Esophagus squamous epithelium (tissue), 5 donors: Measurements from ENCODE around the gene NEFH. TPM values are rescaled to one million over a fixed set of nuclear protein-coding genes. Genes with fewer than 3 reads are reported as not detected.

Experiments
- DNase-seq: peaks from one replicate; lab custom pipeline; 2025; lab: John Stamatoyannopoulos, UW
- H3K27ac ChIP-seq, 4 donors: fragments of 200-600 bp; sonication (generic); one replicate each; pipeline ENCODE4 v1.5.1; 2016 to 2019; ENCODE audit warnings: mild to moderate bottlenecking in 1 of 4
- H3K27me3 ChIP-seq, 4 donors: fragments of 200-600 bp; sonication (generic); 1 replicate in 3 of 4; 2 replicates in 1 of 4; pipeline versions ENCODE4 v1.5.1 to v1.6.0; 2017 to 2021; ENCODE audit warnings: antibody characterized with exemption in 1 of 4
- H3K36me3 ChIP-seq, 3 donors: fragments of 200-600 bp; sonication (generic); one replicate each; pipeline ENCODE4 v1.5.1; 2016 to 2019
- H3K4me1 ChIP-seq, 3 donors: fragments of 200-600 bp; sonication (generic); one replicate each; pipeline ENCODE4 v1.5.1; 2017 to 2019
- H3K4me3 ChIP-seq, 4 donors: fragments of 200-600 bp; sonication (generic); 1 replicate in 3 of 4; 2 replicates in 1 of 4; pipeline ENCODE4 v1.5.1; 2016 to 2019; ENCODE audit warnings: mild to moderate bottlenecking in 2 of 4, moderate library complexity in 1 of 4
- H3K9me3 ChIP-seq, 3 donors: fragments of 200-600 bp; sonication (generic); one replicate each; pipeline ENCODE4 v1.5.1; 2016 to 2019
- POLR2A ChIP-seq, 4 donors: fragments of 450-650 bp; IDR thresholded peaks; one replicate each; pipeline ENCODE4 v1.6.1; 2017; ENCODE audit warnings: antibody characterized with exemption in 4 of 4, mild to moderate bottlenecking in 4 of 4, moderate library complexity in 3 of 4
- WGBS, 2 donors: methylation state at CpG; one replicate each; pipeline ENCODE4 v1.1.5; 2018; 5-methylcytosine and 5-hydroxymethylcytosine counted together
- intact Hi-C: fragments of 100-400 bp; cut with DNase I; formaldehyde crosslinking; loops from one replicate; pipeline ENCODE4 v1.15.0; 2022
- total RNA-seq, 4 donors: library from RNA; depleted of rRNA; stranded (reverse); fragments of >200 nt; gene quantifications; one replicate each; pipeline ENCODE4 v1.1.0, GENCODE V29; 2016
- TF ChIP-seq, protein P1 (sequence below), 6 experiments: fragments of 450-650 bp in 4 of 6; fragments of 200-600 bp in 2 of 6; sonication (generic) in 2 of 6; IDR thresholded peaks; one replicate each; pipeline ENCODE4 v1.5.1; 2016 to 2019; ENCODE audit warnings: antibody characterized with exemption in 6 of 6, mild to moderate bottlenecking in 4 of 6, moderate library complexity in 4 of 6
- donor health status: DM: yes; HTN: yes; CAD: no.

NEFH gene
- total RNA-seq, 4 donors from 2014 or later = 0.44 to 0.95 TPM; not detected in 2

- WGBS, 2 donors = 56 to 60% methylated on average over 1 to 7 of the region's 8 CpGs
- intact Hi-C loops = no loop called here
- no peaks in the 10 kb centered on the region for H3K4me1 ChIP-seq
- H3K36me3 ChIP-seq = no peaks in the 10 kb centered on the region
- H3K4me3 ChIP-seq = no peak overlapping the region
- TF ChIP-seq, protein P1, sequence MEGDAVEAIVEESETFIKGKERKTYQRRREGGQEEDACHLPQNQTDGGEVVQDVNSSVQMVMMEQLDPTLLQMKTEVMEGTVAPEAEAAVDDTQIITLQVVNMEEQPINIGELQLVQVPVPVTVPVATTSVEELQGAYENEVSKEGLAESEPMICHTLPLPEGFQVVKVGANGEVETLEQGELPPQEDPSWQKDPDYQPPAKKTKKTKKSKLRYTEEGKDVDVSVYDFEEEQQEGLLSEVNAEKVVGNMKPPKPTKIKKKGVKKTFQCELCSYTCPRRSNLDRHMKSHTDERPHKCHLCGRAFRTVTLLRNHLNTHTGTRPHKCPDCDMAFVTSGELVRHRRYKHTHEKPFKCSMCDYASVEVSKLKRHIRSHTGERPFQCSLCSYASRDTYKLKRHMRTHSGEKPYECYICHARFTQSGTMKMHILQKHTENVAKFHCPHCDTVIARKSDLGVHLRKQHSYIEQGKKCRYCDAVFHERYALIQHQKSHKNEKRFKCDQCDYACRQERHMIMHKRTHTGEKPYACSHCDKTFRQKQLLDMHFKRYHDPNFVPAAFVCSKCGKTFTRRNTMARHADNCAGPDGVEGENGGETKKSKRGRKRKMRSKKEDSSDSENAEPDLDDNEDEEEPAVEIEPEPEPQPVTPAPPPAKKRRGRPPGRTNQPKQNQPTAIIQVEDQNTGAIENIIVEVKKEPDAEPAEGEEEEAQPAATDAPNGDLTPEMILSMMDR (IDR thresholded peaks at IDR 0.05) = no peak
- TF ChIP-seq POLR2A (IDR thresholded peaks at IDR 0.05) = no peak
- DNase-seq = no peak
- no peaks in the 10 kb centered on the region for H3K9me3 ChIP-seq
- H3K27me3 ChIP-seq = no peaks in the 10 kb centered on the region
- no peak overlapping the region for H3K27ac ChIP-seq
Observed at GRCh38 chr22:29454276-29454675, 25.7 kb upstream of the NEFH start.

DNA sequence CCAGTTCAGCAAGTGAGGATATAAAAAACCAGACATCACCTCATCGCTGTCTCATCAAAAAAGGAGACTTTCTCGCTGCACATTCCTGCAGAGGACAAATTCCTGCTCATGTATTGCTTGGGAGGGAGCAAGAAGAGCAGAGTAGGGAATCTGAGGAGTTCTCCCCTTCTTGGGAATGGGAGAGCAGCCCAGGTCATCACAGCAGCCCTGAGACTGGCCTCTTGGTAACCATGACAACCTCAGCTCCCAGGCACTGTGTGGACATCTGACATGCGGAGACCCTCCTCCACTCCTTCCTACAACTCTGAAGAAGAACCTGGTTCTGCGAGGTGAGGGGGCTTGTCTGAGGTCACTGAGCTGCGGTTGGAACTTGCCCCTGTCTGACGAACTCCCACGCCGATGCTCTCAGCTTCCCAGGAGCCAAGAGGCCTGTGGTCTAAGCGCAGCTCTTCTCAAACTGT lies 23.8 kb upstream of the NEFH start:
- Histone ChIP-seq H3K36me3 (no peaks in the 10 kb centered on the region), H3K27me3 (no peaks in the 10 kb centered on the region), H3K27ac (no peak overlapping the region), H3K9me3 (no peaks in the 10 kb centered on the region), H3K4me3 (no peak overlapping the region), H3K4me1 (no peaks in the 10 kb centered on the region)
- intact Hi-C loops = no loop called here
- no peak for DNase-seq
- TF ChIP-seq, protein P1 (IDR thresholded peaks at IDR 0.05) = no peak
- TF ChIP-seq POLR2A (IDR thresholded peaks at IDR 0.05) = no peak
- 83 to 84% methylated on average over 2 to 9 of the region's 9 CpGs for WGBS, 2 donors

DNA sequence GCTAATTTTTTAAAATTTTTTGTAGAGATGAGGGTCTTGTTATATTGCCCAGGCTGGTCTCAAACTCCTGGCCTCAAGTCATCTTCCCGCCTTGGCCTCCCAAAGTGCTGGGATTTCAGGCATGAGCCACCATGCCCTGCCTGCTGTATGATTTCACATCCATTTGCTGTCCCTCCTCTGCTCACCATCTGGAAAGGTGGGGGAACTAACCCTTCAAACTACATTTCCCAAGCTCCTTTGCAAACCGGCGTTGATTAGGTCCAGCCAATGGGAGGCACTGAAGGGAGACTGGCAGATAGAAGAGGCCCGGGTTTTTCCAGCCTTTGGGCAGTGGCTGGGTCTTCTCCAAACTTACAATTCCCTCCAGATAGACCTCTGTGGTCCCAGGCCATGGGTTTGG lies 22.3 kb upstream of the NEFH start:
- Histone ChIP-seq H3K27me3 (no peaks in the 10 kb centered on the region), H3K9me3 (no peaks in the 10 kb centered on the region), H3K27ac (no peak overlapping the region), H3K36me3 (no peaks in the 10 kb centered on the region), H3K4me1 (no peaks in the 10 kb centered on the region), H3K4me3 (no peak overlapping the region)
- DNase-seq = no peak
- TF ChIP-seq, protein P1 (IDR thresholded peaks at IDR 0.05) = no peak
- TF ChIP-seq POLR2A (IDR thresholded peaks at IDR 0.05) = no peak
- 50 to 89% methylated on average over 1 to 2 of the region's 4 CpGs for WGBS, 2 donors
- intact Hi-C loops = no loop called here

DNA sequence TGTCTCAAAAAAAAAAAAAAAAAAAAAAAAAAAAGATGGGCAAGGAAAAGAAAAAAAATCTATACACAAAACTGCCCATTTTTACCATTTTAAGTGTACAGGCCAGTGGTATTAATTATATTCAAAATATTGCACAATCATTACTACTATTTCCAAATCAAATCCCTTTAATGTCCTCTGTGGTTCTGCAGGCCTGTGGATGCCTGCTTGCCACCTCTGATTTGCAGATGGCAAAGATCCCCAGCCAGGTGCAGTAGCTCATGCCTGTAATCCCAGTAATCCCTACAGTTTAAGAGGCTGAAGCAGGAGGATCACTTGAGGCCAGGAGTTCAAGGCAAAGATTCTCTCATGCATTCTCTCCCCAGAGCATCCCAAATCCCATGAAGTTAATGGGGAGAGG lies 21.5 kb upstream of the NEFH start:
- no peak overlapping the region for H3K27ac ChIP-seq
- TF ChIP-seq, protein P1 (IDR thresholded peaks at IDR 0.05) = no peak
- no peak for TF ChIP-seq POLR2A (IDR thresholded peaks at IDR 0.05)
- intact Hi-C loops = no loop called here
- no peaks in the 10 kb centered on the region for H3K4me1 ChIP-seq
- H3K36me3 ChIP-seq = no peaks in the 10 kb centered on the region
- H3K9me3 ChIP-seq = no peaks in the 10 kb centered on the region
- DNase-seq = no peak
- no peaks in the 10 kb centered on the region for H3K27me3 ChIP-seq
- no peak overlapping the region for H3K4me3 ChIP-seq

GRCh38 chr22:29459773-29460172 lies 20.2 kb upstream of the NEFH start:
- Histone ChIP-seq H3K4me1 (no peaks in the 10 kb centered on the region), H3K27me3 (no peaks in the 10 kb centered on the region), H3K4me3 (no peak overlapping the region), H3K27ac (no peak overlapping the region), H3K9me3 (no peaks in the 10 kb centered on the region), H3K36me3 (no peaks in the 10 kb centered on the region)
- intact Hi-C loops = no loop called here
- WGBS, 2 donors = 50 to 68% methylated on average over 4 of the region's 9 CpGs
- no peak for DNase-seq
- TF ChIP-seq, protein P1 (IDR thresholded peaks at IDR 0.05) = no peak
- TF ChIP-seq POLR2A (IDR thresholded peaks at IDR 0.05) = no peak
